Muscle layer of duodenum (tissue), 2 donors: Measurements from ENCODE around the gene TMC3.
"Not testable (repeated sequence)": the region's sequence is repeated elsewhere in the genome, so short reads cannot be mapped to it uniquely, and the experiment has no call there.

Experiments used
- H3K27ac ChIP-seq: one replicate; pipeline ENCODE4 v1.7.0; 2013; ENCODE audit warnings: mild to moderate bottlenecking, low read length
- H3K27me3 ChIP-seq: one replicate; pipeline ENCODE4 v1.7.0; 2013; ENCODE audit warnings: low read depth, mild to moderate bottlenecking, control low read depth, low read length
- H3K36me3 ChIP-seq, 2 donors: one replicate each; pipeline ENCODE4 v1.7.0; 2013; ENCODE audit warnings: low read length in 2 of 2, control low read depth in 1 of 2, mild to moderate bottlenecking in 1 of 2; ENCODE audit not compliant: insufficient read depth in 2 of 2, control insufficient read depth in 1 of 2
- H3K4me1 ChIP-seq, 2 donors: one replicate each; pipeline ENCODE4 v1.7.0; 2013; ENCODE audit warnings: low read length in 2 of 2, mild to moderate bottlenecking in 2 of 2, control low read depth in 1 of 2, moderate library complexity in 1 of 2; ENCODE audit not compliant: insufficient read depth in 2 of 2, control insufficient read depth in 1 of 2
- H3K4me3 ChIP-seq, 2 donors: one replicate each; pipeline ENCODE4 v1.7.0; 2013; ENCODE audit warnings: low read length in 2 of 2, low read depth in 1 of 2, mild to moderate bottlenecking in 1 of 2
- H3K9me3 ChIP-seq, 2 donors: one replicate each; pipeline ENCODE4 v1.7.0; 2013; ENCODE audit warnings: low read length in 2 of 2, control low read depth in 1 of 2, mild to moderate bottlenecking in 1 of 2; ENCODE audit not compliant: control insufficient read depth in 1 of 2
- donor health status: healthy.

TMC3 gene

GRCh38 chr15:81362790-81363189, 11.2 kb downstream of the TMC3 start:
- H3K4me3 ChIP-seq: no peak overlapping the region

GRCh38 chr15:81361891-81362290, 12.1 kb downstream of the TMC3 start:
- Histone ChIP-seq H3K4me3 (no peak overlapping the region), H3K4me1 (no peaks in the 10 kb centered on the region), H3K27me3 (no peaks in the 10 kb centered on the region), H3K36me3 (no peaks in the 10 kb centered on the region), H3K9me3 (no peaks in the 10 kb centered on the region), H3K27ac (no peak overlapping the region)

More at GRCh38 chr15:81362790-81363189, 11.2 kb downstream of the TMC3 start:
- H3K27ac ChIP-seq: no peak overlapping the region
- no peaks in the 10 kb centered on the region for H3K9me3 ChIP-seq
- no peaks in the 10 kb centered on the region for H3K36me3 ChIP-seq
- no peaks in the 10 kb centered on the region for H3K27me3 ChIP-seq
- no peaks in the 10 kb centered on the region for H3K4me1 ChIP-seq

DNA sequence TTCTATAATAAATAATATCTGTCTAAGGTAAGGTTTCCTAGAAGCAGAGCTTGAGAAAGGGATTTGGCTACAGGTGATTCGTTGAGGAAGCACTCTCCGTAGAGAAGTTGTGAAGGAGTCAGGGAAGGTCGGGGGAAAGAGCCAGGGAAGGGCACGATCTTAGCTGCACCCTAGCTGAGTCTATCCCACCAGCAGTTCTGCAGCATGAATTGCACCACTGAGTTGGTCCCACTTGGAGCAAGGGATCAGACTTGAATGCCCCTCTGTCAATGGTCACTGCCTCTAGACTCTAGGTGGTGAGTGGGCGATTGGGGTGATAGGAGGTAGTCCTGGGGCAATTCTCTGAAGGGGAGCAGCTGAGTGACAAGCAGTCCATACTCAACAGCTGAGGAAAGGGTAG, 13.5 kb downstream of the TMC3 start:
- no peaks in the 10 kb centered on the region for H3K4me1 ChIP-seq
- H3K27me3 ChIP-seq: no peaks in the 10 kb centered on the region
- no peak overlapping the region for H3K4me3 ChIP-seq
- no peaks in the 10 kb centered on the region for H3K36me3 ChIP-seq
- H3K27ac ChIP-seq: no peak overlapping the region
- H3K9me3 ChIP-seq: no peaks in the 10 kb centered on the region

DNA sequence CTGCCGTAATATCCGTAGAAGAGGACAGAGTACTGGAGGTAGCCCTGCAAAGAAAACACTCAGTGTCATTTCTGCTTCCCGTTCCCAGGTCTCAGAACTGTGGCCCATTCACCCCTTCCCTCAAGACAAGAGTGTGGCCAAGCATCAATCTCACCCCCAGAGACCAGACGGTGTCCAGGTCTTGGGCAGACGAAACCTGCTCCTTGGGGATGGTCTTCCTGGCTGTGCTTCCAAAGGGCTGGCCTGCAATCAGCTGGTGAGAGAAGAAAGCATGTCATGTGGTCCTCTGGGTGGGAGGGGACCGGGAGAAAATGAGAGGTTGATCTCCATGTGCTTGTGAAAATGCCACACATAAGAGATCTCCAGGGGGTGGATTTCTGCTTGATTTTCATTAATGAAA, 15.8 kb downstream of the TMC3 start:
- H3K27ac ChIP-seq: no peak overlapping the region
- H3K4me1 ChIP-seq: no peaks in the 10 kb centered on the region
- no peaks in the 10 kb centered on the region for H3K36me3 ChIP-seq
- no peaks in the 10 kb centered on the region for H3K27me3 ChIP-seq
- H3K4me3 ChIP-seq: no peak overlapping the region
- no peaks in the 10 kb centered on the region for H3K9me3 ChIP-seq

GRCh38 chr15:81357180-81357686, 16.8 kb downstream of the TMC3 start:
- Histone ChIP-seq H3K27ac (no peak overlapping the region), H3K4me1 (no peaks in the 10 kb centered on the region), H3K36me3 (no peaks in the 10 kb centered on the region), H3K27me3 (no peaks in the 10 kb centered on the region), H3K9me3 (no peaks in the 10 kb centered on the region), H3K4me3 (no peak overlapping the region)

GRCh38 chr15:81356252-81356651, 17.8 kb downstream of the TMC3 start:
- Histone ChIP-seq H3K4me1 (no peaks in the 10 kb centered on the region), H3K36me3 (no peaks in the 10 kb centered on the region), H3K9me3 (no peaks in the 10 kb centered on the region), H3K27ac (no peak overlapping the region), H3K4me3 (no peak overlapping the region), H3K27me3 (no peaks in the 10 kb centered on the region)

GRCh38 chr15:81351651-81352050, 22.4 kb downstream of the TMC3 start:
- no peaks in the 10 kb centered on the region for H3K9me3 ChIP-seq
- H3K27me3 ChIP-seq: no peaks in the 10 kb centered on the region
- no peak overlapping the region for H3K4me3 ChIP-seq
- H3K36me3 ChIP-seq: no peaks in the 10 kb centered on the region
- H3K27ac ChIP-seq: no peak overlapping the region
- no peaks in the 10 kb centered on the region for H3K4me1 ChIP-seq

- Histone ChIP-seq H3K9me3 (no peaks in the 10 kb centered on the region), H3K4me1 (no peaks in the 10 kb centered on the region), H3K4me3 (no peak overlapping the region), H3K36me3 (no peaks in the 10 kb centered on the region), H3K27me3 (no peaks in the 10 kb centered on the region), H3K27ac (no peak overlapping the region)
These were observed 24.7 kb downstream of the TMC3 start for GRCh38 chr15:81349271-81349670.

DNA sequence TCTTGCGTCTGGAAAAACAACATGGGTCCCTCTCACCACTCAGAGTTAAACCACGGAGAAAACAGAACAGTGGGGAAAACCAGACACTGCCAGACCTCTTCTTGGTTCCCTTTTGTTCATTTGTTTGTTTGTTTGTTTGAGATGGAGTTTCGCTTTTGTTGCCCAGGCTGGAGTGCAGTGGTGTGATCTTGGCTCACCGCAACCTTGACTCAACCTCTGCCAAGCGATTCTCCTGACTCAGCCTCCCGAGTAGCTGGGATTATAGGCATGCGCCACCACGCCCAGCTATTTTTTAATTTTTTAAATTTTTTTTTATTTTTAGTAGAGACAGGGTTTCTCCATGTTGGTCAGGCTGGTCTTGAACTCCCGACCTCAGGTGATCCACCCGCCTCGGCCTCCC, 25.3 kb downstream of the TMC3 start:
- H3K4me3 ChIP-seq, H3K27ac ChIP-seq, H3K27me3 ChIP-seq, H3K4me1 ChIP-seq, H3K36me3 ChIP-seq, H3K9me3 ChIP-seq: not testable (repeated sequence)

GRCh38 chr15:81347910-81348309, 26.1 kb downstream of the TMC3 start:
- Histone ChIP-seq H3K4me1 (no peaks in the 10 kb centered on the region), H3K36me3 (no peaks in the 10 kb centered on the region), H3K27me3 (no peaks in the 10 kb centered on the region), H3K27ac (no peak overlapping the region), H3K9me3 (no peaks in the 10 kb centered on the region), H3K4me3 (no peak overlapping the region)

DNA sequence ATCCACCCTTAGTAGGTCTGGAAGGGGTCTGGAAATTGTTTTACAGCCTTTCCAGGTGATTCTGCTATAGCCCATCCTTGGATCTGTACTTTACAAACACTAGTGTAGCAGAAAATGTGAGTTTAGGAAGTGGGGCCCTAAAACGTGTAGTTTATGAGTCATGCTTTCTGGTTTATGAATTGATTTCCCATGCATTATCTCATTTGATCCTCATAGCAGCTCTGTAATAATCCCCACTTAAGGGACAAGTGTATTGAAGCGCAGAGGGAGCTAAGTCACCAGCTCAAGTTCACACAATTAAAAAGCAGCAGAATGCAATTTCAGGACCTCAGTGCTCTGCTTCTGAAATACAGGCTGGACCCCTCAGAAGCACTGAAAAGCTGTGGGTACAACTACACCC, 27.4 kb downstream of the TMC3 start:
- Histone ChIP-seq H3K36me3 (no peaks in the 10 kb centered on the region), H3K4me1 (no peaks in the 10 kb centered on the region), H3K27ac (no peak overlapping the region), H3K4me3 (no peak overlapping the region), H3K27me3 (no peaks in the 10 kb centered on the region), H3K9me3 (no peaks in the 10 kb centered on the region)

DNA sequence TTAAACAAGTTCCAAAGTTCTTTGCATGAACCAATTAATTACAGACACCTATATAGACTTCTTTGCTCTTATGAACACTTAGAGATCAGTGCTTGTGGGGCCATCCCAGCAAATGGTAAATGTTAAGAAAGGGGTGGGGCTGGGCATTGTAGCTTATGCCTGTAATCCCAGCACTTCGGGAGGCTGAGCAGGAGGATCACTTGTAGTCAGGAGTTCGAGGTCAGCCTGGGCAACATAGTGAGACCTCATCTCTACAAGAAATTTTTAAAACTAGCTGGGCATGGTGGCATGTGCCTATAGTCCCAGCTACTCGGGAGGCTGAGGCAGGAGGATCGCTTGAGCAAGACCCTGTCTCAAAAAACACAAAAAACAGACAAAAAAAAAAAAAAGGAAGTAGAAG, 30.6 kb downstream of the TMC3 start:
- Histone ChIP-seq H3K9me3 (no peaks in the 10 kb centered on the region), H3K4me1 (peaks cover 3 to 6% of the 10 kb centered on the region in 2 donors), H3K4me3 (no peak overlapping the region), H3K27me3 (no peaks in the 10 kb centered on the region), H3K27ac (no peak overlapping the region), H3K36me3 (no peaks in the 10 kb centered on the region)
